ENCODE measurements around the gene OTOP2.

The OTOP2 gene

DNA sequence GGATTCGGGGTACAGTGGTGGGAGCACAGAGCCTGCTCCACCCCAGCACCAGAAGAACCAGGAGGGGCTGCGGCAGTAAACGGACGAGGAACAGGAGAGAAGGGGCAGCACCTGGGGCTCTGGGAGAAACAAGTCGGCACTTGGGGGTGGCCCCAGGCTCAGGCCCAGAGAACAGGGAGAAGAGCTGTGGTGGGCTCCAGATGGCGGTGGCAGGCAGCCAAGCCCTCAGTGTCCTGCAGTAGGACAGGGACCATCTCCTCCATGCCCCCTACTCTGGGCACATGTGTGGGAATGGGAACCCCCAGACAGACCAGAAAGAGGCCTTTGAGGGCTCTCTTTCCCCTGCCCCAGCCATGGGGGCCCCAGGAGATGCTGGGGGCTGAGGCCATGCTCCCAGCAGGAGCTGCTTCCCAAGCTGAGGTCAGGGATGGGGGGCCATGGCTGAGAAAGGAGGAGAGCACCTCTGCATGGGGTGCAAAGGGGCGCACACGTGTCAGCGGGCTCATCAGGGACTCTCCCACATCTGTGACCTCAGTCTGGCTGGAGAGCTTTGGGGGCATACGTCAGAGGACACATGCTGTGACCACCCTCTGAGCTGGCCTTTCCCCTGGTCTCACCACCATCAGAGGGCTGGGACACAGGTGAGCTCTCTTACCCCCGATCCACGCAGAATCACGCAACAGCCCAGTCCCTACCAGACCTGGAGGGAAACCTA is 7.8 kb upstream of the OTOP2 start:
- no peak for ATAC-seq

DNA sequence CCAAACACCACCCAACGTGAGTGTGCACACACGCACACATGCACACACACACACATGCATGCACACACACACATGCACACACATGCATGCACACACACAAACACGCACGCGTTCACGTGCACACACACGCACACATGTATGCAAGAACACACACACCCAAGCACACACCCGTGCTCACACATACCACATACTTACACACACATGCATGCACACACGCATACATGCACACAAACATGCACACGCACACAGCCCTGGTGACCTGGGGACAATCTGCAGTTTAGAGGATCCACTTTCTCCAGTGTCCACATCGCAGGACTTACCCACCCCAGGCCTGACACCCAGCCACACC is 7.2 kb upstream of the OTOP2 start:
- TF ChIP-seq, protein P1, sequence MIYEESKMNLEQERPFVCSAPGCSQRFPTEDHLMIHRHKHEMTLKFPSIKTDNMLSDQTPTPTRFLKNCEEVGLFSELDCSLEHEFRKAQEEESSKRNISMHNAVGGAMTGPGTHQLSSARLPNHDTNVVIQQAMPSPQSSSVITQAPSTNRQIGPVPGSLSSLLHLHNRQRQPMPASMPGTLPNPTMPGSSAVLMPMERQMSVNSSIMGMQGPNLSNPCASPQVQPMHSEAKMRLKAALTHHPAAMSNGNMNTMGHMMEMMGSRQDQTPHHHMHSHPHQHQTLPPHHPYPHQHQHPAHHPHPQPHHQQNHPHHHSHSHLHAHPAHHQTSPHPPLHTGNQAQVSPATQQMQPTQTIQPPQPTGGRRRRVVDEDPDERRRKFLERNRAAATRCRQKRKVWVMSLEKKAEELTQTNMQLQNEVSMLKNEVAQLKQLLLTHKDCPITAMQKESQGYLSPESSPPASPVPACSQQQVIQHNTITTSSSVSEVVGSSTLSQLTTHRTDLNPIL (CRISPR knock-in tag; IDR thresholded peaks at IDR 0.05; ENCODE audit: low read depth) = no peak
- TF ChIP-seq ZC3H10 (CRISPR knock-in tag; IDR thresholded peaks at IDR 0.05) (no peak), ZNF565 (CRISPR knock-in tag; conservative IDR thresholded peaks at IDR 0.05; ENCODE audit: low read depth) (no peak), ZNF70 (CRISPR knock-in tag; IDR thresholded peaks at IDR 0.05) (no peak), TCF4 (CRISPR knock-in tag; IDR thresholded peaks at IDR 0.05; ENCODE audit: borderline replicate concordance) (no peak), ZFP3 (CRISPR knock-in tag; IDR thresholded peaks at IDR 0.05) (no peak), ESRRG (CRISPR knock-in tag; IDR thresholded peaks at IDR 0.05) (no peak), RARB (CRISPR knock-in tag; IDR thresholded peaks at IDR 0.05) (no peak)
- TF ChIP-seq, protein P2, sequence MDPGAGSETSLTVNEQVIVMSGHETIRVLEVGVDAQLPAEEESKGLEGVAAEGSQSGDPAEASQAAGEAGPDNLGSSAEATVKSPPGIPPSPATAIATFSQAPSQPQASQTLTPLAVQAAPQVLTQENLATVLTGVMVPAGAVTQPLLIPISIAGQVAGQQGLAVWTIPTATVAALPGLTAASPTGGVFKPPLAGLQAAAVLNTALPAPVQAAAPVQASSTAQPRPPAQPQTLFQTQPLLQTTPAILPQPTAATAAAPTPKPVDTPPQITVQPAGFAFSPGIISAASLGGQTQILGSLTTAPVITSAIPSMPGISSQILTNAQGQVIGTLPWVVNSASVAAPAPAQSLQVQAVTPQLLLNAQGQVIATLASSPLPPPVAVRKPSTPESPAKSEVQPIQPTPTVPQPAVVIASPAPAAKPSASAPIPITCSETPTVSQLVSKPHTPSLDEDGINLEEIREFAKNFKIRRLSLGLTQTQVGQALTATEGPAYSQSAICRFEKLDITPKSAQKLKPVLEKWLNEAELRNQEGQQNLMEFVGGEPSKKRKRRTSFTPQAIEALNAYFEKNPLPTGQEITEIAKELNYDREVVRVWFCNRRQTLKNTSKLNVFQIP (CRISPR knock-in tag; IDR thresholded peaks at IDR 0.05; ENCODE audit: borderline replicate concordance, low read depth) = no peak
- no peak for ATAC-seq

More for the DNA sequence above, 7.8 kb upstream of the OTOP2 start:
- no peak for TF ChIP-seq CSDC2 (CRISPR knock-in tag; IDR thresholded peaks at IDR 0.05)
- TF ChIP-seq GLIS3 (CRISPR knock-in tag; IDR thresholded peaks at IDR 0.05) = no peak
- no peak for TF ChIP-seq PPARA (CRISPR knock-in tag; IDR thresholded peaks at IDR 0.05; ENCODE audit: borderline replicate concordance)
- no peak for TF ChIP-seq ZFP30 (CRISPR knock-in tag; IDR thresholded peaks at IDR 0.05)
- TF ChIP-seq ARNTL (CRISPR knock-in tag; IDR thresholded peaks at IDR 0.05; ENCODE audit: borderline replicate concordance, low read depth) = no peak
- TF ChIP-seq ZFP3 (CRISPR knock-in tag; IDR thresholded peaks at IDR 0.05) = no peak
- TF ChIP-seq RARB (CRISPR knock-in tag; IDR thresholded peaks at IDR 0.05) = no peak
- TF ChIP-seq ESRRG (CRISPR knock-in tag; IDR thresholded peaks at IDR 0.05) = no peak
- TF ChIP-seq, protein P3, sequence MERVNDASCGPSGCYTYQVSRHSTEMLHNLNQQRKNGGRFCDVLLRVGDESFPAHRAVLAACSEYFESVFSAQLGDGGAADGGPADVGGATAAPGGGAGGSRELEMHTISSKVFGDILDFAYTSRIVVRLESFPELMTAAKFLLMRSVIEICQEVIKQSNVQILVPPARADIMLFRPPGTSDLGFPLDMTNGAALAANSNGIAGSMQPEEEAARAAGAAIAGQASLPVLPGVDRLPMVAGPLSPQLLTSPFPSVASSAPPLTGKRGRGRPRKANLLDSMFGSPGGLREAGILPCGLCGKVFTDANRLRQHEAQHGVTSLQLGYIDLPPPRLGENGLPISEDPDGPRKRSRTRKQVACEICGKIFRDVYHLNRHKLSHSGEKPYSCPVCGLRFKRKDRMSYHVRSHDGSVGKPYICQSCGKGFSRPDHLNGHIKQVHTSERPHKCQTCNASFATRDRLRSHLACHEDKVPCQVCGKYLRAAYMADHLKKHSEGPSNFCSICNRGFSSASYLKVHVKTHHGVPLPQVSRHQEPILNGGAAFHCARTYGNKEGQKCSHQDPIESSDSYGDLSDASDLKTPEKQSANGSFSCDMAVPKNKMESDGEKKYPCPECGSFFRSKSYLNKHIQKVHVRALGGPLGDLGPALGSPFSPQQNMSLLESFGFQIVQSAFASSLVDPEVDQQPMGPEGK (CRISPR knock-in tag; IDR thresholded peaks at IDR 0.05; ENCODE audit: borderline replicate concordance) = no peak
- TF ChIP-seq, protein P4, sequence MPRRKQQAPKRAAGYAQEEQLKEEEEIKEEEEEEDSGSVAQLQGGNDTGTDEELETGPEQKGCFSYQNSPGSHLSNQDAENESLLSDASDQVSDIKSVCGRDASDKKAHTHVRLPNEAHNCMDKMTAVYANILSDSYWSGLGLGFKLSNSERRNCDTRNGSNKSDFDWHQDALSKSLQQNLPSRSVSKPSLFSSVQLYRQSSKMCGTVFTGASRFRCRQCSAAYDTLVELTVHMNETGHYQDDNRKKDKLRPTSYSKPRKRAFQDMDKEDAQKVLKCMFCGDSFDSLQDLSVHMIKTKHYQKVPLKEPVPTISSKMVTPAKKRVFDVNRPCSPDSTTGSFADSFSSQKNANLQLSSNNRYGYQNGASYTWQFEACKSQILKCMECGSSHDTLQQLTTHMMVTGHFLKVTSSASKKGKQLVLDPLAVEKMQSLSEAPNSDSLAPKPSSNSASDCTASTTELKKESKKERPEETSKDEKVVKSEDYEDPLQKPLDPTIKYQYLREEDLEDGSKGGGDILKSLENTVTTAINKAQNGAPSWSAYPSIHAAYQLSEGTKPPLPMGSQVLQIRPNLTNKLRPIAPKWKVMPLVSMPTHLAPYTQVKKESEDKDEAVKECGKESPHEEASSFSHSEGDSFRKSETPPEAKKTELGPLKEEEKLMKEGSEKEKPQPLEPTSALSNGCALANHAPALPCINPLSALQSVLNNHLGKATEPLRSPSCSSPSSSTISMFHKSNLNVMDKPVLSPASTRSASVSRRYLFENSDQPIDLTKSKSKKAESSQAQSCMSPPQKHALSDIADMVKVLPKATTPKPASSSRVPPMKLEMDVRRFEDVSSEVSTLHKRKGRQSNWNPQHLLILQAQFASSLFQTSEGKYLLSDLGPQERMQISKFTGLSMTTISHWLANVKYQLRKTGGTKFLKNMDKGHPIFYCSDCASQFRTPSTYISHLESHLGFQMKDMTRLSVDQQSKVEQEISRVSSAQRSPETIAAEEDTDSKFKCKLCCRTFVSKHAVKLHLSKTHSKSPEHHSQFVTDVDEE (CRISPR knock-in tag; IDR thresholded peaks at IDR 0.05) = no peak
- no peak for TF ChIP-seq ZNF565 (CRISPR knock-in tag; conservative IDR thresholded peaks at IDR 0.05; ENCODE audit: low read depth)

DNA sequence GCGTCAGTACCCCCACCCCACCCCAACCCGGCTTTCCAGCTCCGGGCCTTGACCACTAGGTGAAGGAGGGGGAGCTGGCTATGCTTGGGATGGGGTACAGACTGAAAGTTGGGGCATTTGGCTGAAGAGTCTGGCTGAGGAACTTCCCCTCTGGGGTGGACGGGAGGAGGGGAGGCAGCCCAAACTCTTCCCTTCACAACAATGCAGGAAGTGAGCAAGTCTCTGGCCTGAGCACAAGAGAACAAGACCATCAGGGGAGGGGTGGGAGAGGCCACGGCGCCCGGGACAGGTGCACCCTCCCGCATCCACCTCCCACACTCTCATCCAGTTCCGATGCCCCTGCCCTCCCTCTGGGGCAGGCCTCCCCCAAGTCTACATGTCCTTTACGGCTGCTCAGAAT is 6.6 kb upstream of the OTOP2 start:
- no peak for ATAC-seq
- no peak for TF ChIP-seq RARB (CRISPR knock-in tag; IDR thresholded peaks at IDR 0.05)
- no peak for TF ChIP-seq ZFP30 (CRISPR knock-in tag; IDR thresholded peaks at IDR 0.05)
- TF ChIP-seq, protein P5, sequence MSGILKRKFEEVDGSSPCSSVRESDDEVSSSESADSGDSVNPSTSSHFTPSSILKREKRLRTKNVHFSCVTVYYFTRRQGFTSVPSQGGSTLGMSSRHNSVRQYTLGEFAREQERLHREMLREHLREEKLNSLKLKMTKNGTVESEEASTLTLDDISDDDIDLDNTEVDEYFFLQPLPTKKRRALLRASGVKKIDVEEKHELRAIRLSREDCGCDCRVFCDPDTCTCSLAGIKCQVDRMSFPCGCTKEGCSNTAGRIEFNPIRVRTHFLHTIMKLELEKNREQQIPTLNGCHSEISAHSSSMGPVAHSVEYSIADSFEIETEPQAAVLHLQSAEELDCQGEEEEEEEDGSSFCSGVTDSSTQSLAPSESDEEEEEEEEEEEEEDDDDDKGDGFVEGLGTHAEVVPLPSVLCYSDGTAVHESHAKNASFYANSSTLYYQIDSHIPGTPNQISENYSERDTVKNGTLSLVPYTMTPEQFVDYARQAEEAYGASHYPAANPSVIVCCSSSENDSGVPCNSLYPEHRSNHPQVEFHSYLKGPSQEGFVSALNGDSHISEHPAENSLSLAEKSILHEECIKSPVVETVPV (CRISPR knock-in tag; IDR thresholded peaks at IDR 0.05) = no peak
- no peak for TF ChIP-seq ZNF8 (CRISPR knock-in tag; IDR thresholded peaks at IDR 0.05)
- no peak for TF ChIP-seq PPARA (CRISPR knock-in tag; IDR thresholded peaks at IDR 0.05; ENCODE audit: borderline replicate concordance)
- TF ChIP-seq TCF4 (CRISPR knock-in tag; IDR thresholded peaks at IDR 0.05; ENCODE audit: borderline replicate concordance) = no peak
- TF ChIP-seq, protein P1 (CRISPR knock-in tag; IDR thresholded peaks at IDR 0.05; ENCODE audit: low read depth) = no peak
- TF ChIP-seq BACH2 (CRISPR knock-in tag; IDR thresholded peaks at IDR 0.05; ENCODE audit: borderline replicate concordance) = no peak
- no peak for TF ChIP-seq GLIS3 (CRISPR knock-in tag; IDR thresholded peaks at IDR 0.05)
- TF ChIP-seq ISL1 (CRISPR knock-in tag; IDR thresholded peaks at IDR 0.05) = no peak
- no peak for TF ChIP-seq ZFP3 (CRISPR knock-in tag; IDR thresholded peaks at IDR 0.05)
- no peak for TF ChIP-seq ZC3H10 (CRISPR knock-in tag; IDR thresholded peaks at IDR 0.05)
- no peak for TF ChIP-seq ESRRG (CRISPR knock-in tag; IDR thresholded peaks at IDR 0.05)
- TF ChIP-seq TOX (CRISPR knock-in tag; IDR thresholded peaks at IDR 0.05; ENCODE audit: borderline replicate concordance) = no peak
- TF ChIP-seq ZNF565 (CRISPR knock-in tag; conservative IDR thresholded peaks at IDR 0.05; ENCODE audit: low read depth) = no peak
- no peak for TF ChIP-seq CSDC2 (CRISPR knock-in tag; IDR thresholded peaks at IDR 0.05)
- TF ChIP-seq, protein P3 (CRISPR knock-in tag; IDR thresholded peaks at IDR 0.05; ENCODE audit: borderline replicate concordance) = no peak
- no peak for TF ChIP-seq OSR1 (CRISPR knock-in tag; IDR thresholded peaks at IDR 0.05)
- no peak for TF ChIP-seq ZNF70 (CRISPR knock-in tag; IDR thresholded peaks at IDR 0.05)
